Measurements from ENCODE around the gene ATG16L1. TPM values are rescaled to one million over a fixed set of nuclear protein-coding genes. Genes with fewer than 3 reads are reported as not detected.

Gene ATG16L1
- total and polyA plus RNA-seq, 2 experiments from 2014 or later, result 15.3 to 37.9 TPM

- TF ChIP-seq, protein P1, sequence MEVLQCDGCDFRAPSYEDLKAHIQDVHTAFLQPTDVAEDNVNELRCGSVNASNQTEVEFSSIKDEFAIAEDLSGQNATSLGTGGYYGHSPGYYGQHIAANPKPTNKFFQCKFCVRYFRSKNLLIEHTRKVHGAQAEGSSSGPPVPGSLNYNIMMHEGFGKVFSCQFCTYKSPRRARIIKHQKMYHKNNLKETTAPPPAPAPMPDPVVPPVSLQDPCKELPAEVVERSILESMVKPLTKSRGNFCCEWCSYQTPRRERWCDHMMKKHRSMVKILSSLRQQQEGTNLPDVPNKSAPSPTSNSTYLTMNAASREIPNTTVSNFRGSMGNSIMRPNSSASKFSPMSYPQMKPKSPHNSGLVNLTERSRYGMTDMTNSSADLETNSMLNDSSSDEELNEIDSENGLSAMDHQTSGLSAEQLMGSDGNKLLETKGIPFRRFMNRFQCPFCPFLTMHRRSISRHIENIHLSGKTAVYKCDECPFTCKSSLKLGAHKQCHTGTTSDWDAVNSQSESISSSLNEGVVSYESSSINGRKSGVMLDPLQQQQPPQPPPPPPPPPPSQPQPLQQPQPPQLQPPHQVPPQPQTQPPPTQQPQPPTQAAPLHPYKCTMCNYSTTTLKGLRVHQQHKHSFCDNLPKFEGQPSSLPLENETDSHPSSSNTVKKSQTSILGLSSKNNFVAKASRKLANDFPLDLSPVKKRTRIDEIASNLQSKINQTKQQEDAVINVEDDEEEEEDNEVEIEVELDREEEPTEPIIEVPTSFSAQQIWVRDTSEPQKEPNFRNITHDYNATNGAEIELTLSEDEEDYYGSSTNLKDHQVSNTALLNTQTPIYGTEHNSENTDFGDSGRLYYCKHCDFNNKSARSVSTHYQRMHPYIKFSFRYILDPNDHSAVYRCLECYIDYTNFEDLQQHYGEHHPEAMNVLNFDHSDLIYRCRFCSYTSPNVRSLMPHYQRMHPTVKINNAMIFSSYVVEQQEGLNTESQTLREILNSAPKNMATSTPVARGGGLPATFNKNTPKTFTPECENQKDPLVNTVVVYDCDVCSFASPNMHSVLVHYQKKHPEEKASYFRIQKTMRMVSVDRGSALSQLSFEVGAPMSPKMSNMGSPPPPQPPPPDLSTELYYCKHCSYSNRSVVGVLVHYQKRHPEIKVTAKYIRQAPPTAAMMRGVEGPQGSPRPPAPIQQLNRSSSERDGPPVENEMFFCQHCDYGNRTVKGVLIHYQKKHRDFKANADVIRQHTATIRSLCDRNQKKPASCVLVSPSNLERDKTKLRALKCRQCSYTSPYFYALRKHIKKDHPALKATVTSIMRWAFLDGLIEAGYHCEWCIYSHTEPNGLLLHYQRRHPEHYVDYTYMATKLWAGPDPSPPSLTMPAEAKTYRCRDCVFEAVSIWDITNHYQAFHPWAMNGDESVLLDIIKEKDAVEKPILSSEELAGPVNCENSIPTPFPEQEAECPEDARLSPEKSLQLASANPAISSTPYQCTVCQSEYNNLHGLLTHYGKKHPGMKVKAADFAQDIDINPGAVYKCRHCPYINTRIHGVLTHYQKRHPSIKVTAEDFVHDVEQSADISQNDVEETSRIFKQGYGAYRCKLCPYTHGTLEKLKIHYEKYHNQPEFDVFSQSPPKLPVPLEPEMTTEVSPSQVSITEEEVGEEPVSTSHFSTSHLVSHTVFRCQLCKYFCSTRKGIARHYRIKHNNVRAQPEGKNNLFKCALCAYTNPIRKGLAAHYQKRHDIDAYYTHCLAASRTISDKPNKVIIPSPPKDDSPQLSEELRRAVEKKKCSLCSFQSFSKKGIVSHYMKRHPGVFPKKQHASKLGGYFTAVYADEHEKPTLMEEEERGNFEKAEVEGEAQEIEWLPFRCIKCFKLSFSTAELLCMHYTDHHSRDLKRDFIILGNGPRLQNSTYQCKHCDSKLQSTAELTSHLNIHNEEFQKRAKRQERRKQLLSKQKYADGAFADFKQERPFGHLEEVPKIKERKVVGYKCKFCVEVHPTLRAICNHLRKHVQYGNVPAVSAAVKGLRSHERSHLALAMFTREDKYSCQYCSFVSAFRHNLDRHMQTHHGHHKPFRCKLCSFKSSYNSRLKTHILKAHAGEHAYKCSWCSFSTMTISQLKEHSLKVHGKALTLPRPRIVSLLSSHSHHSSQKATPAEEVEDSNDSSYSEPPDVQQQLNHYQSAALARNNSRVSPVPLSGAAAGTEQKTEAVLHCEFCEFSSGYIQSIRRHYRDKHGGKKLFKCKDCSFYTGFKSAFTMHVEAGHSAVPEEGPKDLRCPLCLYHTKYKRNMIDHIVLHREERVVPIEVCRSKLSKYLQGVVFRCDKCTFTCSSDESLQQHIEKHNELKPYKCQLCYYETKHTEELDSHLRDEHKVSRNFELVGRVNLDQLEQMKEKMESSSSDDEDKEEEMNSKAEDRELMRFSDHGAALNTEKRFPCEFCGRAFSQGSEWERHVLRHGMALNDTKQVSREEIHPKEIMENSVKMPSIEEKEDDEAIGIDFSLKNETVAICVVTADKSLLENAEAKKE (CRISPR knock-in tag; IDR thresholded peaks at IDR 0.05), result no peak
These were observed 9.1 kb upstream of the ATG16L1 start (continued) for GRCh38 chr2:233242231-233242927.

GRCh38 chr2:233243348-233243747 lies 8.1 kb upstream of the ATG16L1 start:
- ATAC-seq (no peak), DNase-seq (ENCODE audit: low spot score) (no peak)
- Histone ChIP-seq H3K9me2 (ENCODE audit: insufficient read depth) (no peaks in the 10 kb centered on the region), H3K27me3 (ENCODE audit: insufficient read depth) (no peaks in the 10 kb centered on the region), H3F3A (replicated peaks; ENCODE audit: low read depth) (no peaks in the 10 kb centered on the region), H3K36me3 (ENCODE audit: insufficient read depth) (no peaks in the 10 kb centered on the region), H3K4me2 (no peak overlapping the region), H3K4me1 (ENCODE audit: insufficient read depth) (no peaks in the 10 kb centered on the region), H2AFZ (no peak overlapping the region), H3K79me2 (replicated peaks; ENCODE audit: insufficient read depth) (no peaks in the 10 kb centered on the region), H4K20me1 (replicated peaks; ENCODE audit: insufficient read depth) (no peaks in the 10 kb centered on the region), H3K27ac (ENCODE audit: low read depth) (no peak overlapping the region), H3K4me3 (no peak overlapping the region)
- Mint-ChIP-seq H3K27ac (no peak overlapping the region), H3K36me3 (ENCODE audit: low read depth) (no peaks in the 10 kb centered on the region), H3K9me3 (no peaks in the 10 kb centered on the region), H3K4me3 (no peak overlapping the region), H3K4me1 (no peaks in the 10 kb centered on the region), H3K27me3 (ENCODE audit: insufficient read depth, low read depth, poor library complexity) (peaks cover 6% of the 10 kb centered on the region)
- TF ChIP-seq CREB1 (CRISPR knock-in tag; IDR thresholded peaks at IDR 0.05; ENCODE audit: low read depth), result no peak
- TF ChIP-seq, protein P2, sequence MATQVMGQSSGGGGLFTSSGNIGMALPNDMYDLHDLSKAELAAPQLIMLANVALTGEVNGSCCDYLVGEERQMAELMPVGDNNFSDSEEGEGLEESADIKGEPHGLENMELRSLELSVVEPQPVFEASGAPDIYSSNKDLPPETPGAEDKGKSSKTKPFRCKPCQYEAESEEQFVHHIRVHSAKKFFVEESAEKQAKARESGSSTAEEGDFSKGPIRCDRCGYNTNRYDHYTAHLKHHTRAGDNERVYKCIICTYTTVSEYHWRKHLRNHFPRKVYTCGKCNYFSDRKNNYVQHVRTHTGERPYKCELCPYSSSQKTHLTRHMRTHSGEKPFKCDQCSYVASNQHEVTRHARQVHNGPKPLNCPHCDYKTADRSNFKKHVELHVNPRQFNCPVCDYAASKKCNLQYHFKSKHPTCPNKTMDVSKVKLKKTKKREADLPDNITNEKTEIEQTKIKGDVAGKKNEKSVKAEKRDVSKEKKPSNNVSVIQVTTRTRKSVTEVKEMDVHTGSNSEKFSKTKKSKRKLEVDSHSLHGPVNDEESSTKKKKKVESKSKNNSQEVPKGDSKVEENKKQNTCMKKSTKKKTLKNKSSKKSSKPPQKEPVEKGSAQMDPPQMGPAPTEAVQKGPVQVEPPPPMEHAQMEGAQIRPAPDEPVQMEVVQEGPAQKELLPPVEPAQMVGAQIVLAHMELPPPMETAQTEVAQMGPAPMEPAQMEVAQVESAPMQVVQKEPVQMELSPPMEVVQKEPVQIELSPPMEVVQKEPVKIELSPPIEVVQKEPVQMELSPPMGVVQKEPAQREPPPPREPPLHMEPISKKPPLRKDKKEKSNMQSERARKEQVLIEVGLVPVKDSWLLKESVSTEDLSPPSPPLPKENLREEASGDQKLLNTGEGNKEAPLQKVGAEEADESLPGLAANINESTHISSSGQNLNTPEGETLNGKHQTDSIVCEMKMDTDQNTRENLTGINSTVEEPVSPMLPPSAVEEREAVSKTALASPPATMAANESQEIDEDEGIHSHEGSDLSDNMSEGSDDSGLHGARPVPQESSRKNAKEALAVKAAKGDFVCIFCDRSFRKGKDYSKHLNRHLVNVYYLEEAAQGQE (IDR thresholded peaks at IDR 0.05; ENCODE audit: unreplicated experiment), result no peak
- TF ChIP-seq STAT1 (IDR thresholded peaks at IDR 0.05; ENCODE audit: unreplicated experiment), result no peak
- TF ChIP-seq EZH2 (IDR thresholded peaks at IDR 0.05; ENCODE audit: low read depth, unreplicated experiment), result no peak
- TF ChIP-seq EZH2phosphoT487 (IDR thresholded peaks at IDR 0.05; ENCODE audit: unreplicated experiment), result no peak
- no peak for TF ChIP-seq NANOG (IDR thresholded peaks at IDR 0.05; ENCODE audit: borderline replicate concordance)
- TF ChIP-seq, protein P3, sequence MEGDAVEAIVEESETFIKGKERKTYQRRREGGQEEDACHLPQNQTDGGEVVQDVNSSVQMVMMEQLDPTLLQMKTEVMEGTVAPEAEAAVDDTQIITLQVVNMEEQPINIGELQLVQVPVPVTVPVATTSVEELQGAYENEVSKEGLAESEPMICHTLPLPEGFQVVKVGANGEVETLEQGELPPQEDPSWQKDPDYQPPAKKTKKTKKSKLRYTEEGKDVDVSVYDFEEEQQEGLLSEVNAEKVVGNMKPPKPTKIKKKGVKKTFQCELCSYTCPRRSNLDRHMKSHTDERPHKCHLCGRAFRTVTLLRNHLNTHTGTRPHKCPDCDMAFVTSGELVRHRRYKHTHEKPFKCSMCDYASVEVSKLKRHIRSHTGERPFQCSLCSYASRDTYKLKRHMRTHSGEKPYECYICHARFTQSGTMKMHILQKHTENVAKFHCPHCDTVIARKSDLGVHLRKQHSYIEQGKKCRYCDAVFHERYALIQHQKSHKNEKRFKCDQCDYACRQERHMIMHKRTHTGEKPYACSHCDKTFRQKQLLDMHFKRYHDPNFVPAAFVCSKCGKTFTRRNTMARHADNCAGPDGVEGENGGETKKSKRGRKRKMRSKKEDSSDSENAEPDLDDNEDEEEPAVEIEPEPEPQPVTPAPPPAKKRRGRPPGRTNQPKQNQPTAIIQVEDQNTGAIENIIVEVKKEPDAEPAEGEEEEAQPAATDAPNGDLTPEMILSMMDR (conservative IDR thresholded peaks at IDR 0.05; ENCODE audit: low read depth in 2 of 2), result no peak
- no peak for TF ChIP-seq ZNF331 (CRISPR knock-in tag; IDR thresholded peaks at IDR 0.05; ENCODE audit: low read depth)
- TF ChIP-seq JUNB (IDR thresholded peaks at IDR 0.05; ENCODE audit: unreplicated experiment), result no peak
- TF ChIP-seq, protein P4, sequence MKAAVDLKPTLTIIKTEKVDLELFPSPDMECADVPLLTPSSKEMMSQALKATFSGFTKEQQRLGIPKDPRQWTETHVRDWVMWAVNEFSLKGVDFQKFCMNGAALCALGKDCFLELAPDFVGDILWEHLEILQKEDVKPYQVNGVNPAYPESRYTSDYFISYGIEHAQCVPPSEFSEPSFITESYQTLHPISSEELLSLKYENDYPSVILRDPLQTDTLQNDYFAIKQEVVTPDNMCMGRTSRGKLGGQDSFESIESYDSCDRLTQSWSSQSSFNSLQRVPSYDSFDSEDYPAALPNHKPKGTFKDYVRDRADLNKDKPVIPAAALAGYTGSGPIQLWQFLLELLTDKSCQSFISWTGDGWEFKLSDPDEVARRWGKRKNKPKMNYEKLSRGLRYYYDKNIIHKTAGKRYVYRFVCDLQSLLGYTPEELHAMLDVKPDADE (IDR thresholded peaks at IDR 0.05), result no peak
- no peak for TF ChIP-seq POLR2AphosphoS5 (IDR thresholded peaks at IDR 0.05; ENCODE audit: low read depth)
- no peak for TF ChIP-seq ZNF114 (CRISPR knock-in tag; IDR thresholded peaks at IDR 0.05)
